SU-DHL-6 (cell line): Measurements from ENCODE around the gene RPUSD4.

ENCODE experiments used
- CTCF ChIP-seq: fragments of 200-600 bp; sonication (generic); IDR thresholded peaks from one replicate; pipeline ENCODE4 v1.5.1; 2017; ENCODE audit warnings: antibody characterized with exemption, mild to moderate bottlenecking, low read length, moderate library complexity; ENCODE audit not compliant: insufficient read depth, poor library complexity, severe bottlenecking
- EZH2phosphoT487 ChIP-seq: fragments of 200-600 bp; sonication (generic), shearing (Covaris generic); conservative IDR thresholded peaks from 2 replicates; pipeline ENCODE4 v1.6.1; 2018; ENCODE audit warnings: mild to moderate bottlenecking, antibody characterized with exemption, low read length, moderate library complexity, mixed read lengths

- TF ChIP-seq CTCF = no peak
- no peak for TF ChIP-seq EZH2phosphoT487
Measured at GRCh38 chr11:126229858-126230540, 18.5 kb upstream of the RPUSD4 start.
